HL-60 (cell line): ENCODE results near the gene PDE5A.

Source experiments
- GABPA ChIP-seq: IDR thresholded peaks from 2 replicates; pipeline ENCODE4 v1.6.1; 2012; ENCODE audit warnings: low read depth
- POLR2AphosphoS5 ChIP-seq: IDR thresholded peaks from 2 replicates; pipeline ENCODE4 v1.6.1; 2012; ENCODE audit warnings: low read depth
- SPI1 ChIP-seq: IDR thresholded peaks from 2 replicates; pipeline ENCODE4 v1.6.1; 2012; ENCODE audit warnings: low read depth, mild to moderate bottlenecking, borderline replicate concordance
- TF ChIP-seq, protein P1 (sequence below): IDR thresholded peaks from one replicate; pipeline ENCODE4 v1.5.1; 2011; ENCODE audit warnings: low read length, control low read depth, inconsistent platforms; ENCODE audit not compliant: insufficient read depth

DNA sequence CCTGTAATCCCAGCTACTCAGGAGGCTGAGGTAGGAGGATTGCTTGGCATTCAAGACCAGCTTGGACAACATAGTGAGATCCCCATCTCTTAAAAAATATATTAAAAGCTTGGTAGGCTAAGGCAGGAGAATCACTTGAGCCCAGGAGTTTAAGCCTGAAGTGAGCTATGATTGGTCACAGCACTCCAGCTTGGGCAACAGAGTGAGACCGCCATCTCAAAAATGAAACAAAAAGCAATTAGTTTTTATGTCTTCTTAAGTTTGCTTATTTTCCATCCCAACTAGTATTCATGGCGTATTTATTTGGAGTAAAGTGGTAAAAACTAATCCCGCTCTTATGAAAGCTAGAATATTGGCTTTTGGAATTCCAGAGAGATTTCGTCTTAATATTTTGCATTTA, 25.4 kb upstream of the PDE5A start:
- no peak for TF ChIP-seq POLR2AphosphoS5
- TF ChIP-seq, protein P1, sequence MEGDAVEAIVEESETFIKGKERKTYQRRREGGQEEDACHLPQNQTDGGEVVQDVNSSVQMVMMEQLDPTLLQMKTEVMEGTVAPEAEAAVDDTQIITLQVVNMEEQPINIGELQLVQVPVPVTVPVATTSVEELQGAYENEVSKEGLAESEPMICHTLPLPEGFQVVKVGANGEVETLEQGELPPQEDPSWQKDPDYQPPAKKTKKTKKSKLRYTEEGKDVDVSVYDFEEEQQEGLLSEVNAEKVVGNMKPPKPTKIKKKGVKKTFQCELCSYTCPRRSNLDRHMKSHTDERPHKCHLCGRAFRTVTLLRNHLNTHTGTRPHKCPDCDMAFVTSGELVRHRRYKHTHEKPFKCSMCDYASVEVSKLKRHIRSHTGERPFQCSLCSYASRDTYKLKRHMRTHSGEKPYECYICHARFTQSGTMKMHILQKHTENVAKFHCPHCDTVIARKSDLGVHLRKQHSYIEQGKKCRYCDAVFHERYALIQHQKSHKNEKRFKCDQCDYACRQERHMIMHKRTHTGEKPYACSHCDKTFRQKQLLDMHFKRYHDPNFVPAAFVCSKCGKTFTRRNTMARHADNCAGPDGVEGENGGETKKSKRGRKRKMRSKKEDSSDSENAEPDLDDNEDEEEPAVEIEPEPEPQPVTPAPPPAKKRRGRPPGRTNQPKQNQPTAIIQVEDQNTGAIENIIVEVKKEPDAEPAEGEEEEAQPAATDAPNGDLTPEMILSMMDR, result no peak
- TF ChIP-seq SPI1, result no peak
- no peak for TF ChIP-seq GABPA
